ENCODE measurements around the gene PPM1N. TPM values are rescaled to one million over a fixed set of nuclear protein-coding genes. Genes with fewer than 3 reads are reported as not detected.

PPM1N gene
- polyA plus RNA-seq, 2 of the 4 experiments (the other 2 are of a cell fraction): 9.2 to 10.5 TPM

GRCh38 chr19:45471931-45472562 lies 26.2 kb upstream of the PPM1N start:
- H3K9me3 ChIP-seq: no peaks in the 10 kb centered on the region
- no peak for TF ChIP-seq EHMT2 (IDR thresholded peaks at IDR 0.05; ENCODE audit: low read depth)
- no peak for TF ChIP-seq CTCF (IDR thresholded peaks at IDR 0.05)
- no peak for TF ChIP-seq RNF2 (IDR thresholded peaks at IDR 0.05; ENCODE audit: borderline replicate concordance, low read depth)
- TF ChIP-seq MAFK (IDR thresholded peaks at IDR 0.05; ENCODE audit: partially characterized antibody): no peak
- TF ChIP-seq ZC3H11A (IDR thresholded peaks at IDR 0.05): no peak
- 0 out of 2 replicates have a peak, but pooled peaks have one; percentile 48 for TF ChIP-seq EHF (CRISPR knock-in tag; IDR thresholded peaks at IDR 0.05)
- peak; percentile 88 for TF ChIP-seq HOXA7 (CRISPR knock-in tag; IDR thresholded peaks at IDR 0.05)
- no peak for TF ChIP-seq HDAC2 (IDR thresholded peaks at IDR 0.05)
- TF ChIP-seq RCOR1 (IDR thresholded peaks at IDR 0.05; ENCODE audit: low read depth, low read length): no peak
- no peak for TF ChIP-seq ZFP36 (IDR thresholded peaks at IDR 0.05; ENCODE audit: borderline replicate concordance, partially characterized antibody)
- no peak for TF ChIP-seq BHLHE40 (IDR thresholded peaks at IDR 0.05; ENCODE audit: low read depth, low read length)
- 0 out of 2 replicates have a peak, but pooled peaks have one; percentile 16 for TF ChIP-seq HOXB5 (CRISPR knock-in tag; IDR thresholded peaks at IDR 0.05)
- TF ChIP-seq E2F6 (IDR thresholded peaks at IDR 0.05; ENCODE audit: borderline replicate concordance, low read depth): no peak
- no peak for TF ChIP-seq HMGXB4 (CRISPR knock-in tag; IDR thresholded peaks at IDR 0.05; ENCODE audit: borderline replicate concordance)
- TF ChIP-seq SREBF2 (IDR thresholded peaks at IDR 0.05): no peak
- peak; percentile 79; the same call in 1 of the 2 replicates for TF ChIP-seq FOSB (CRISPR knock-in tag; IDR thresholded peaks at IDR 0.05)
- no peak for TF ChIP-seq PHF8 (IDR thresholded peaks at IDR 0.05; ENCODE audit: borderline replicate concordance, low read depth)
- TF ChIP-seq NPAS2 (CRISPR knock-in tag; IDR thresholded peaks at IDR 0.05; ENCODE audit: borderline replicate concordance): no peak
- no peak for TF ChIP-seq EP300 (IDR thresholded peaks at IDR 0.05)
- TF ChIP-seq CHD4 (IDR thresholded peaks at IDR 0.05; ENCODE audit: borderline replicate concordance): no peak
- no peak for TF ChIP-seq BCL3 (IDR thresholded peaks at IDR 0.05)
- no peak for TF ChIP-seq FOSL2 (IDR thresholded peaks at IDR 0.05)
- TF ChIP-seq FOSL2 (CRISPR knock-in tag; IDR thresholded peaks at IDR 0.05): no peak
- TF ChIP-seq ZSCAN20 (CRISPR knock-in tag; IDR thresholded peaks at IDR 0.05): no peak
- TF ChIP-seq HEYL (CRISPR knock-in tag; IDR thresholded peaks at IDR 0.05): no peak
- TF ChIP-seq JUN (IDR thresholded peaks at IDR 0.05): no peak
- TF ChIP-seq REST (IDR thresholded peaks at IDR 0.05): no peak
- peaks cover 16% of the 10 kb centered on the region for H3K4me1 ChIP-seq
- ATAC-seq: no peak
- H3K27ac ChIP-seq: no peak overlapping the region
- H3K4me2 ChIP-seq: no peak overlapping the region
- ChIA-PET POLR2A (no interaction called here), CTCF (interaction anchor here (1.0 to 33.4 kb wide), 4 partner anchors 15 to 141 kb away, joined by 3 to 1883 read pairs (median 56); partner anchors contain the start of gene ERCC1)
- FAIRE-seq: no peak
- H3K4me3 ChIP-seq: no peak overlapping the region
- 68% methylated on average over 7 of the region's 7 CpGs for WGBS (ENCODE audit: missing lambda C conversion rate)
- no peak for DNase-seq (ENCODE audit: low read depth in 1 of 2, low spot score in 1 of 2)
